GM13976 (cell line): ENCODE data around the gene RFX3.

Experiments
- DNase-seq: peaks from one replicate; pipeline ENCODE4 v3.0.0; 2012; ENCODE audit warnings: low spot score
- in situ Hi-C: fragments of 300-500 bp; cut with MboI; formaldehyde crosslinking; loops from one replicate; pipeline ENCODE4 v1.12.0; 2022; ENCODE audit warnings: low sequenced_read_pairs, mixed read lengths, inconsistent platforms; ENCODE audit not compliant: unreplicated experiment
- TF ChIP-seq, protein P1 (sequence below): IDR thresholded peaks from 2 replicates; pipeline ENCODE4 v1.5.1; 2012; ENCODE audit warnings: borderline replicate concordance, mild to moderate bottlenecking; ENCODE audit not compliant: insufficient read depth; ENCODE audit errors: extremely low read depth, missing control alignments, control extremely low read depth

RFX3 gene

DNA sequence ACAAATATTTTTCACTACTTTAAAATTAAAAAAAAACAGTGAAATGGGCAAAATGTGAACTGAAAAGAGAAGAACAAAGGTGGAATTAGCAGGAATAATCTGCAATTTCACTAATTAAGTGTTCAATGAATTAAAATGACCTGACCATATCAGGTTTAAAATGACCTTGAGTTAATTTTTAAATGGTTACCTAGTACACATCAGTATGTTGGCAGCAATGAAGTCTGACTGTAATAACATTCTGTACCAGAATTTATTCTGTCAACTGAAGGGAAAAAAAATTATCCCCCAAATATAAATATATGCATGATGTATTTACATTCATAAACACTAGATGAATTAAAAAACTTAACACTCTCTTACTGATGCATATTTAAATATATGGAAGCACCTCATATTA, 165.6 kb downstream of the RFX3 start:
- TF ChIP-seq, protein P1, sequence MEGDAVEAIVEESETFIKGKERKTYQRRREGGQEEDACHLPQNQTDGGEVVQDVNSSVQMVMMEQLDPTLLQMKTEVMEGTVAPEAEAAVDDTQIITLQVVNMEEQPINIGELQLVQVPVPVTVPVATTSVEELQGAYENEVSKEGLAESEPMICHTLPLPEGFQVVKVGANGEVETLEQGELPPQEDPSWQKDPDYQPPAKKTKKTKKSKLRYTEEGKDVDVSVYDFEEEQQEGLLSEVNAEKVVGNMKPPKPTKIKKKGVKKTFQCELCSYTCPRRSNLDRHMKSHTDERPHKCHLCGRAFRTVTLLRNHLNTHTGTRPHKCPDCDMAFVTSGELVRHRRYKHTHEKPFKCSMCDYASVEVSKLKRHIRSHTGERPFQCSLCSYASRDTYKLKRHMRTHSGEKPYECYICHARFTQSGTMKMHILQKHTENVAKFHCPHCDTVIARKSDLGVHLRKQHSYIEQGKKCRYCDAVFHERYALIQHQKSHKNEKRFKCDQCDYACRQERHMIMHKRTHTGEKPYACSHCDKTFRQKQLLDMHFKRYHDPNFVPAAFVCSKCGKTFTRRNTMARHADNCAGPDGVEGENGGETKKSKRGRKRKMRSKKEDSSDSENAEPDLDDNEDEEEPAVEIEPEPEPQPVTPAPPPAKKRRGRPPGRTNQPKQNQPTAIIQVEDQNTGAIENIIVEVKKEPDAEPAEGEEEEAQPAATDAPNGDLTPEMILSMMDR = no peak
- no peak for DNase-seq
- in situ Hi-C loops = no loop called here

DNA sequence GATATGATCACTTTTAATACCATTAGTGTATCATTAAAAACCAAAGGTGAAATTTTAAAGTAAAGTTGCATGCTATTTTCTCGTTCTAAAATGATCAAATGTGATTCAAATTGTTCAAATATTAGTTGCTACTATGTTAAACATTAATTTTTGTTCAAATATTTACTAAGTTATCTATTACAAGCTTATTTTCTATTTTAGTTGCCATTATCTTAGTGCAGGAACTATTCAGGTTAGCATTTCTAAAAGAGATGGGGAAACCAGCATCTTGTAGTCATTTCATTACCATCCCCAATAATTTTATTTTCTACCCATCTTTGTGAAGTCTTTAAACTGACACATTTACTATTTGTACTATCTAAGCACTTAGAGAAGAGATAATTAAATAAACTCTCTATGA, 166.0 kb downstream of the RFX3 start:
- DNase-seq = no peak
- TF ChIP-seq, protein P1 = no peak
- in situ Hi-C loops = no loop called here

DNA sequence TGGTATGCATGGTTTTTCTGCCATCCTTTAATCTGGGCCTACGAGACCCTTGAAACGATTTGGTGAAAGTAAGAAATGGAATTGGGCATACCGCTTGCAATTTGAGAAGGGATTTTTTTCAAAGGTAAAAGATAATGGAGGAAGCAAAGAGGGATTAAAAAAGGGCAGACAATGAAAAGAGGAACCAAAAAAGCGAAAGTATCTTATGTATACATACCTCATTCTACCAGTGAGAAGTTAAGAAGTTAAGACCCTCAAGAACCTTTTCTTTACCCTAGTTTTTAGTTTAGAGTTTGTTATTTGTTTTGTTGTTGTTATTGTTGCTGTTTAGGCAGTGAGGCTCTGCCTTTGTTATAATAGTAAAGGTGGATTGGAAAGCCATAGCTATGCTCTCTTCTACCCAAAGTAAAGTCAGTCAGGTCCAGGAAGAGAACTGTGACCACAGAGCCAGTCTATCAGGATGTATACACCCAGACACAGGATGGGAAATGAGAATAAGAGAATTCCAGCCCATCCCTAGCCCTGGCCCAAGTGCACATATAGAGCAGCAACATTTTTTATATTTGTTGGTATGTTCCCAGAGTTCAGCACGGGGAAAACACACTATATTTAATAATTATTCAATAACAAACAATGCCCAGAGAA, 166.6 kb downstream of the RFX3 start:
- in situ Hi-C loops = no loop called here
- TF ChIP-seq, protein P1 = no peak
- no peak for DNase-seq

DNA sequence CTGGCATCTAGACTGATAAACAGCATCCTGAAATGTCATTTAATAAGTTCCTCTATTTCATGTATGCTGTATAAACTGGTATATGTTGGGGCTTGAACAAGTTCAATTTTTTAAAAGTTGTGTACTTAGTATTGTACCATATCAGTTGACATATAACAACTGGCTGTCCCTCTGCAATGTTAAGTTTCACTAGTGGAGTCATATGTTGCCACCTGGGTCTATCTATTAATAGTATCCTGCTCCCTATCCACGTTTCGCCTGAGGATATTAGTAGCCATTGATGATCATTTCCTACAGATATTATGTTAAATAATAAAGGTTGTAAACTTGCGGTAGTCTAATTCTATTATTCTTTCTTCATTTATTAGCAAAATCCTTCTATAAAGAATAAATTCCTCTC, 177.6 kb downstream of the RFX3 start:
- DNase-seq = no peak
- TF ChIP-seq, protein P1 = no peak
- in situ Hi-C loops = no loop called here

DNA sequence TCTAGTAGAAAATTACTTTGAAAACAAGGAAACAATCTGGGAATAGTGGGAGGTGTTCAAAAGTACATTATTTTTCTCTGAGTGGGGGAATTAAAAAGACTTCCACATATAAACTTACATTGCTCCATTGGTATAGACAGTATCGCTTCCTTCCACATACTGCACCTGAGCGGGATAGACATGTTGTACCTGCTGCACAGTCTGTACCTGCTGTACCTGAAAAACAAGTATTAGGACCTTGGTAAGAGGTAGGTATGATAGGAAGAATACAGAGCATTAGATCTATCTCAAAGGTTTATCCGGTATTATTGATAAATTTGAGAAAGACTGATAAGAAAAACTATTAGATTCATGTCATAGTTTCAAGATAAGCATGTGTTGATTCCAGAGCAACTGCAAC, 179.3 kb downstream of the RFX3 start:
- in situ Hi-C loops = no loop called here
- no peak for DNase-seq
- TF ChIP-seq, protein P1 = no peak

DNA sequence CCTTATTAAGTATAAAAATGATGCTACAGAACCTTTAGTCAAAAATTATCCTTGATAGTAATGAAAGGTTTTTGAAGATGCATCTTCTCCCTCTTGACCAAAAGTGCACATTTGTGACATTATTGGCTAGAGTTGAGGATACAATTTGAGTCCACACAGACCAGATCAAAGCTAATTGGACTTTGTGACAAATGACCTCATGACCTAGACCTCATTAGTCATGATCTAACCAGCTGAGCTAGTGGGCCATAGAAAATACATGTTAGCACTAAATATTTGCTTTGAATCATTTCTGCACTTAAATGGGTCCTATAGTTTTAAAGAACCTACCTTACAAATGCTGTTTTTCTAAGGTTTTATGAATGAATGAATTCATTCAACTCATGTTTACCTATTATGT, 182.1 kb downstream of the RFX3 start:
- in situ Hi-C loops = no loop called here
- TF ChIP-seq, protein P1 = no peak
- DNase-seq = no peak

DNA sequence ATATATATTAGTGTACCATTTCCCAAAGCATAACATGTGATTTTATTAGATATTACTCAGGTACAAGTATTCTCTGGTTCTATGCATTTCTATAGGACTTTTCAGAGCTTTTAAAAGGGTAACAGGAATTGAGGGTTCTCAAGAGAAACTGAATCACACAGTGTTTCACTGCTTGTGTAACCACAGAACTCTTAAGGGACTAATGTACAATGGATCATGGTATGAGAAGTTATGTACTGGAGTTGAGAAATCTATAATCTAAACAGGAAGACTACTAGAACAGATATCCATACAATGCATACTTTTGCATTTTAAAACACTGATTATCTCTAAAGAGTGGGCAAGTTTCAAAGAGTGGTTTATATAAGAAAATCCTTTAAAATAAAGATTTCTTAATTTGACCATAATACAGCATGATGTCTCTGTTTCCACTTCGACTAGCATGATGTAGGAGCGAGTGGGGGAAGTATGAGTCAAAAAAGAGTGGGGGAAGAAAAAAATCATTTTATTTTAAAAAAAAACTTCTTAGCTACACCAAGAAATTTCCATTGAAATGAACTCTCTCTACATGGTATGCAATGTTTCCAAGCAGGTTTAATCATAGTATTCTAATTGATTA, 183.5 kb downstream of the RFX3 start:
- in situ Hi-C loops = no loop called here
- DNase-seq = no peak
- TF ChIP-seq, protein P1 = no peak
